ENCODE measurements around the gene KRTAP6-1.

The KRTAP6-1 gene

DNA sequence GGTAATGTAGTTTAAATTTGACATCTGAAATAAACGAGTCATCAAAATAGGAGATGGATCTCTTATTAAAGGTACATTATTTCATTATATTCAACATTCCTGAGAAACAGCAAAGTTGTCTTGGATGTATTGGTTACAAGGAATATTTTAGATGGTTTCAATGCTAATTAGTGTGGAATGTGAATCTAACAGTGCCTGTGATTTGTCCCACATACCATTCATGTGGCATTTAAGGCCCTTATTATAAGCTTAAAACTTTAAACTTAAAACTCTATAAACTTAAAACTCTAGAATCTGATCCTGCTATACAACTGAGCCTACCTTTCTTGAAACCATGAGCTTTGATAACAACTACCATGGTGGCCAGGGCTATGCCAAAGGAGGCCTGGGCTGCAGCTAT is 12.9 kb downstream of the KRTAP6-1 start, which contains the start of gene KRTAP22-1:
Gene KRTAP22-1, plus strand, starts transcription at position 301 of the 400 bp plus-strand sequence.
- no peak within 1 kb of the TSS for H2BK12ac ChIP-seq (ENCODE audit: low read length)
- H2BK5ac ChIP-seq (ENCODE audit: low read depth, low read length, poor library complexity), result no peak within 1 kb of the TSS
- WGBS (ENCODE audit: extremely low coverage, insufficient coverage, insufficient read length), result no CpG with 5 or more reads among the region's 1 CpG
- no peaks in the 10 kb centered on the region for H3K79me1 ChIP-seq (ENCODE audit: low read length)
- no peak within 1 kb of the TSS for H4K8ac ChIP-seq (ENCODE audit: low read depth, low read length)
- H3K4ac ChIP-seq (ENCODE audit: low read depth, low read length), result no peak within 1 kb of the TSS
- no peak within 1 kb of the TSS for H2AFZ ChIP-seq (ENCODE audit: insufficient read depth, low read length, poor library complexity)
- H2BK120ac ChIP-seq (ENCODE audit: insufficient read depth, low read length, poor library complexity), result no peak within 1 kb of the TSS
- no peaks in the 10 kb centered on the region for H3K27me3 ChIP-seq (ENCODE audit: insufficient read depth, low read length)
- no peaks in the 10 kb centered on the region for H3K36me3 ChIP-seq (ENCODE audit: control insufficient read depth in 1 of 2, insufficient read depth in 2 of 2, low read length in 2 of 2)
- no peak within 1 kb of the TSS for H3K4me2 ChIP-seq (ENCODE audit: low read length)
- H3K79me2 ChIP-seq (ENCODE audit: control insufficient read depth, insufficient read depth, low read length, poor library complexity), result no peaks in the 10 kb centered on the region
- DNase-seq, result no peak
- no peak within 1 kb of the TSS for H3K27ac ChIP-seq (ENCODE audit: low read depth, low read length)
- no peaks in the 10 kb centered on the region for H3K4me1 ChIP-seq (ENCODE audit: control insufficient read depth in 1 of 2, insufficient read depth in 2 of 2, low read length in 2 of 2)
- no peak within 1 kb of the TSS for H4K12ac ChIP-seq (ENCODE audit: low read depth, low read length)
- H3K4me3 ChIP-seq (ENCODE audit: low read depth, low read length), result no peak within 1 kb of the TSS
- no peak within 1 kb of the TSS for H4K91ac ChIP-seq (ENCODE audit: low read depth, low read length)
- H3K18ac ChIP-seq (ENCODE audit: low read length), result no peak within 1 kb of the TSS
- H3K23ac ChIP-seq (ENCODE audit: low read length), result no peak within 1 kb of the TSS
- H3K9me3 ChIP-seq (ENCODE audit: insufficient read depth, low read depth, low read length), result peaks cover 3% of the 10 kb centered on the region
- H3K9ac ChIP-seq (ENCODE audit: low read length), result no peak within 1 kb of the TSS
- H3K14ac ChIP-seq (ENCODE audit: low read length), result no peak within 1 kb of the TSS
- H2AK5ac ChIP-seq (ENCODE audit: low read length), result no peak within 1 kb of the TSS

DNA sequence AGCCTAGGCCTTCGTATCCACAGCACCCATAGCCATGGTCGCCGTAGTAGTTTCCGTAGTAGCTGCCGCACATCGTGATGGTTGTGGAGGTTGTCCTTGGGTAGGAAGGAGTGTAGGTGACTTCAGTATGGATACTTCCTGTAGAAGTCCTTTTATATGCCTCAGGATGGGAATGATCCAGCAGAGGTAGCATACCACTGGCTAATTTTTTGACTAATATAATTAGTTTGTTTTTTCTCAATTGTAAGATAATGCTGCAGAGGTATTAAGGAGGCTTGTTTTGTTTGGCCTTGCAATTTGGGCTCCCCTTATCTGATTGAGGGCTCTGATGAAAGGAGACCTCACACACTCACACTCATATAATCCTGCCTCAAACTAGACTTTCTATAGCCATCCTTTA is 14.9 kb downstream of the KRTAP6-1 start, which contains the start of gene KRTAP6-2:
Gene KRTAP6-2, minus strand, starts transcription at position 101 of the 400 bp plus-strand sequence. Its CDS starts 28 bp downstream, at position 73.
- H3K36me3 ChIP-seq (ENCODE audit: control insufficient read depth in 1 of 2, insufficient read depth in 2 of 2, low read length in 2 of 2), result no peaks in the 10 kb centered on the region
- no peaks in the 10 kb centered on the region for H3K4me1 ChIP-seq (ENCODE audit: control insufficient read depth in 1 of 2, insufficient read depth in 2 of 2, low read length in 2 of 2)
- H3K4me3 ChIP-seq (ENCODE audit: low read depth, low read length), result no peak within 1 kb of the TSS
- H3K18ac ChIP-seq (ENCODE audit: low read length), result no peak within 1 kb of the TSS
- WGBS (ENCODE audit: extremely low coverage, insufficient coverage, insufficient read length), result no CpG with 5 or more reads among the region's 6 CpGs
- H2BK5ac ChIP-seq (ENCODE audit: low read depth, low read length, poor library complexity), result no peak within 1 kb of the TSS
- no peak within 1 kb of the TSS for H4K91ac ChIP-seq (ENCODE audit: low read depth, low read length)
- no peak within 1 kb of the TSS for H3K4me2 ChIP-seq (ENCODE audit: low read length)
- H2AK5ac ChIP-seq (ENCODE audit: low read length), result no peak within 1 kb of the TSS
- H3K79me1 ChIP-seq (ENCODE audit: low read length), result no peaks in the 10 kb centered on the region
- H2BK12ac ChIP-seq (ENCODE audit: low read length), result no peak within 1 kb of the TSS
- H4K12ac ChIP-seq (ENCODE audit: low read depth, low read length), result no peak within 1 kb of the TSS
- H4K8ac ChIP-seq (ENCODE audit: low read depth, low read length), result no peak within 1 kb of the TSS
- H2BK120ac ChIP-seq (ENCODE audit: insufficient read depth, low read length, poor library complexity), result no peak within 1 kb of the TSS
- H3K27ac ChIP-seq (ENCODE audit: low read depth, low read length), result no peak within 1 kb of the TSS
- H3K4ac ChIP-seq (ENCODE audit: low read depth, low read length), result no peak within 1 kb of the TSS
- no peak within 1 kb of the TSS for H3K14ac ChIP-seq (ENCODE audit: low read length)
- no peaks in the 10 kb centered on the region for H3K9me3 ChIP-seq (ENCODE audit: insufficient read depth, low read depth, low read length)
- no peaks in the 10 kb centered on the region for H3K79me2 ChIP-seq (ENCODE audit: control insufficient read depth, insufficient read depth, low read length, poor library complexity)
- no peak for DNase-seq
- no peak within 1 kb of the TSS for H3K23ac ChIP-seq (ENCODE audit: low read length)
- no peaks in the 10 kb centered on the region for H3K27me3 ChIP-seq (ENCODE audit: insufficient read depth, low read length)
- no peak within 1 kb of the TSS for H2AFZ ChIP-seq (ENCODE audit: insufficient read depth, low read length, poor library complexity)
- H3K9ac ChIP-seq (ENCODE audit: low read length), result no peak within 1 kb of the TSS

DNA sequence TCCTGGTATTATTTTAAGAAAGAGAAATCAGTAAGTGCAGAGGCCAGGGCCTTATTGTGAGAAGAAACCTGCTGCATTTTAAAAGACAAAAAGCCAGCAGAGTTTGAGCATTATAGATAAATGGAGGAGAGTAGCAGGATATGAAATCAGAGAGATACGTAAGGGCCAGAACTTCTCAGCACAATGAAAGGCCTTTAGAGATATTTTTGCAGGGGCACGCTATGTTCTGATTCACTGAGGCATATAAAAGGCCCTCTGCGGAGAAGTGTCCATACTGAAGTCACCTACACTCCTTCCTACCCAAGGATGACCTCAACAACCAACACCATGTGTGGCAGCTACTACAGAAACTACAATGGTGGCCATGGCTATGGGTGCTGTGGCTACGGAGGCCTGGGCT is 21.6 kb downstream of the KRTAP6-1 start, which contains the start of gene KRTAP6-3:
Gene KRTAP6-3, plus strand, starts transcription at position 301 of the 400 bp plus-strand sequence. Its CDS starts 6 bp downstream, at position 307.
- Histone ChIP-seq H3K79me2 (ENCODE audit: control insufficient read depth, insufficient read depth, low read length, poor library complexity) (no peaks in the 10 kb centered on the region), H3K9me3 (ENCODE audit: insufficient read depth, low read depth, low read length) (no peaks in the 10 kb centered on the region), H3K4me2 (ENCODE audit: low read length) (no peak within 1 kb of the TSS), H3K9ac (ENCODE audit: low read length) (no peak within 1 kb of the TSS), H2BK120ac (ENCODE audit: insufficient read depth, low read length, poor library complexity) (no peak within 1 kb of the TSS), H3K18ac (ENCODE audit: low read length) (no peak within 1 kb of the TSS), H3K36me3 (ENCODE audit: control insufficient read depth in 1 of 2, insufficient read depth in 2 of 2, low read length in 2 of 2) (no peaks in the 10 kb centered on the region), H3K23ac (ENCODE audit: low read length) (no peak within 1 kb of the TSS), H3K79me1 (ENCODE audit: low read length) (no peaks in the 10 kb centered on the region), H4K8ac (ENCODE audit: low read depth, low read length) (no peak within 1 kb of the TSS), H3K14ac (ENCODE audit: low read length) (no peak within 1 kb of the TSS), H3K4ac (ENCODE audit: low read depth, low read length) (no peak within 1 kb of the TSS), H4K12ac (ENCODE audit: low read depth, low read length) (no peak within 1 kb of the TSS), H2BK12ac (ENCODE audit: low read length) (no peak within 1 kb of the TSS), H3K4me1 (ENCODE audit: control insufficient read depth in 1 of 2, insufficient read depth in 2 of 2, low read length in 2 of 2) (no peaks in the 10 kb centered on the region), H3K4me3 (ENCODE audit: low read depth, low read length) (no peak within 1 kb of the TSS), H2AK5ac (ENCODE audit: low read length) (no peak within 1 kb of the TSS), H4K91ac (ENCODE audit: low read depth, low read length) (no peak within 1 kb of the TSS), H3K27me3 (ENCODE audit: insufficient read depth, low read length) (no peaks in the 10 kb centered on the region), H2AFZ (ENCODE audit: insufficient read depth, low read length, poor library complexity) (no peak within 1 kb of the TSS), H2BK5ac (ENCODE audit: low read depth, low read length, poor library complexity) (no peak within 1 kb of the TSS), H3K27ac (ENCODE audit: low read depth, low read length) (no peak within 1 kb of the TSS)
- no CpG with 5 or more reads among the region's 4 CpGs for WGBS (ENCODE audit: extremely low coverage, insufficient coverage, insufficient read length)
- DNase-seq, result no peak

DNA sequence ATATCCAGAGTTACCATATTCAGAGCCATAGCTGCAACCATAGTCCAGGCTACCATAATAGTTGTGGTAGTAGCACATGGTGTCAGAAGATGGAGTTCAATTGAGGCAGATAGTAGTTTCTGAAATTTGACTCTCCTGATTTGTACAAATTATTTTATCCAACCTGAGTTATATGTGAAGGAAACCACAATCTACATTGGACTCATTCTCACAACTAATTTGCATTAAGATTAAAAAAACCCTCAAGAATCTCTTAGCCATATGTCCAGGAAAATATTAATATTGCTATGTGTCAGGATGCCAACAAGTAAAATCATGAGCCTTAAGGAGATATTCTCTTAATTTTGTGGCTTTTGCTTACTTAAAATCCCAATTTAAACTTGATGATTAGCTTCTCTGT is 23.4 kb downstream of the KRTAP6-1 start, which contains the start of gene KRTAP22-2:
Gene KRTAP22-2, minus strand, starts transcription at position 101 of the 400 bp plus-strand sequence.
- Histone ChIP-seq H3K4me1 (ENCODE audit: control insufficient read depth in 1 of 2, insufficient read depth in 2 of 2, low read length in 2 of 2) (no peaks in the 10 kb centered on the region), H3K18ac (ENCODE audit: low read length) (no peak within 1 kb of the TSS), H3K4me2 (ENCODE audit: low read length) (no peak within 1 kb of the TSS), H3K36me3 (ENCODE audit: control insufficient read depth in 1 of 2, insufficient read depth in 2 of 2, low read length in 2 of 2) (no peaks in the 10 kb centered on the region), H2BK5ac (ENCODE audit: low read depth, low read length, poor library complexity) (no peak within 1 kb of the TSS), H3K79me1 (ENCODE audit: low read length) (no peaks in the 10 kb centered on the region), H3K27ac (ENCODE audit: low read depth, low read length) (no peak within 1 kb of the TSS), H3K4me3 (ENCODE audit: low read depth, low read length) (no peak within 1 kb of the TSS), H3K79me2 (ENCODE audit: control insufficient read depth, insufficient read depth, low read length, poor library complexity) (no peaks in the 10 kb centered on the region), H4K91ac (ENCODE audit: low read depth, low read length) (no peak within 1 kb of the TSS), H2AK5ac (ENCODE audit: low read length) (no peak within 1 kb of the TSS), H3K27me3 (ENCODE audit: insufficient read depth, low read length) (no peaks in the 10 kb centered on the region), H3K9ac (ENCODE audit: low read length) (no peak within 1 kb of the TSS), H4K12ac (ENCODE audit: low read depth, low read length) (no peak within 1 kb of the TSS), H2BK120ac (ENCODE audit: insufficient read depth, low read length, poor library complexity) (no peak within 1 kb of the TSS), H3K23ac (ENCODE audit: low read length) (no peak within 1 kb of the TSS), H2BK12ac (ENCODE audit: low read length) (no peak within 1 kb of the TSS), H4K8ac (ENCODE audit: low read depth, low read length) (no peak within 1 kb of the TSS), H3K9me3 (ENCODE audit: insufficient read depth, low read depth, low read length) (no peaks in the 10 kb centered on the region), H3K14ac (ENCODE audit: low read length) (no peak within 1 kb of the TSS), H3K4ac (ENCODE audit: low read depth, low read length) (no peak within 1 kb of the TSS), H2AFZ (ENCODE audit: insufficient read depth, low read length, poor library complexity) (no peak within 1 kb of the TSS)
- DNase-seq, result no peak
